Keratinocyte (primary cell): Measurements from ENCODE around the gene LAMA3. TPM values are rescaled to one million over a fixed set of nuclear protein-coding genes. Genes with fewer than 3 reads are reported as not detected.
A peak's percentile ranks its signal among the peaks of the same experiment; 100 is the strongest.

Experiments
- DNase-seq: peaks from one replicate; pipeline ENCODE4 v3.0.0-alpha.2; 2011; ENCODE audit warnings: low read depth, missing footprints, low spot score
- FAIRE-seq: peaks from 2 replicates; lab custom pipeline; 2011; peaks lifted over from hg19 to GRCh38; lab: Jason Lieb, UNC
- H2AFZ ChIP-seq: 2 replicates; pipeline ENCODE4 v1.6.0; 2012; ENCODE audit warnings: low read length, control low read depth, inconsistent platforms; ENCODE audit not compliant: control insufficient read depth
- H3K27ac ChIP-seq: 2 replicates; pipeline ENCODE4 v1.5.1; 2011; ENCODE audit warnings: low read length; ENCODE audit not compliant: control insufficient read depth, insufficient read depth
- H3K27me3 ChIP-seq: 3 replicates; pipeline ENCODE4 v1.6.0; 2011; ENCODE audit warnings: low read length; ENCODE audit not compliant: control insufficient read depth, insufficient read depth; ENCODE audit errors: extremely low read depth
- H3K36me3 ChIP-seq, 2 experiments: 2 replicates in 1 of 2; 3 replicates in 1 of 2; pipeline ENCODE4 v1.5.1; 2011; ENCODE audit warnings: low read length in 2 of 2, mild to moderate bottlenecking in 1 of 2; ENCODE audit not compliant: control insufficient read depth in 2 of 2, insufficient read depth in 2 of 2; ENCODE audit errors: extremely low read depth in 1 of 2
- H3K4me1 ChIP-seq: 3 replicates; pipeline ENCODE4 v1.5.1; 2011; ENCODE audit warnings: low read length; ENCODE audit not compliant: control insufficient read depth, insufficient read depth; ENCODE audit errors: extremely low read depth
- H3K4me2 ChIP-seq: 3 replicates; pipeline ENCODE4 v1.6.0; 2011; ENCODE audit warnings: low read depth, low read length; ENCODE audit not compliant: control insufficient read depth, insufficient read depth; ENCODE audit errors: extremely low read depth
- H3K4me3 ChIP-seq, 3 experiments: fragments of 200-600 bp in 1 of 3; sonication (generic) in 1 of 3; 2 replicates in 2 of 3; 3 replicates in 1 of 3; pipeline ENCODE4 v1.5.1; 2011 to 2016; ENCODE audit warnings: low read length in 3 of 3, mild to moderate bottlenecking in 3 of 3, control low read depth in 2 of 3, inconsistent platforms in 1 of 3, low read depth in 1 of 3, mixed read lengths in 1 of 3, mixed run types in 1 of 3, moderate library complexity in 1 of 3; ENCODE audit not compliant: control insufficient read depth in 2 of 3, insufficient read depth in 2 of 3; ENCODE audit errors: extremely low read depth in 1 of 3
- H3K79me2 ChIP-seq: 2 replicates; pipeline ENCODE4 v1.6.0; 2012; ENCODE audit warnings: low read length; ENCODE audit not compliant: control insufficient read depth, insufficient read depth
- H3K9ac ChIP-seq: 3 replicates; pipeline ENCODE4 v1.6.0; 2011; ENCODE audit warnings: low read length; ENCODE audit not compliant: control insufficient read depth, insufficient read depth; ENCODE audit errors: extremely low read depth
- H3K9me1 ChIP-seq: 3 replicates; pipeline ENCODE4 v1.6.0; 2011; ENCODE audit warnings: low read length; ENCODE audit not compliant: control insufficient read depth, insufficient read depth; ENCODE audit errors: extremely low read depth
- H3K9me3 ChIP-seq: 2 replicates; pipeline ENCODE4 v1.5.1; 2012; ENCODE audit warnings: low read depth, low read length; ENCODE audit not compliant: control insufficient read depth
- H4K20me1 ChIP-seq: 3 replicates; pipeline ENCODE4 v1.6.0; 2011; ENCODE audit warnings: low read length; ENCODE audit not compliant: control insufficient read depth, insufficient read depth; ENCODE audit errors: extremely low read depth
- EZH2 ChIP-seq: IDR thresholded peaks from one replicate; pipeline ENCODE4 v1.6.1; 2012; ENCODE audit warnings: inconsistent platforms, mild to moderate bottlenecking, low read length, moderate library complexity
- dilution Hi-C: fragments of 300-500 bp; cut with MboI; formaldehyde crosslinking; loops from one replicate; pipeline ENCODE4 v1.7.0; 2020; ENCODE audit warnings: low sequenced_read_pairs; ENCODE audit not compliant: extremely low pct_ligation_motif_present
- polyA plus RNA-seq, 5 experiments: library from polyadenylated mRNA; depleted of rRNA in 3 of 5; stranded (reverse) in 3 of 5; stranded (forward) in 1 of 5; unstranded in 1 of 5; fragments of >200 nt; gene quantifications; 1 replicate in 1 of 5; 2 replicates in 3 of 5; 3 replicates in 1 of 5; pipeline versions ENCODE4 v1.2.1 to v1.2.3, GENCODE V29; 2011 to 2012; ENCODE audit warnings: missing spikeins in 2 of 5, low read depth in 1 of 5, low replicate concordance in 1 of 5
- TF ChIP-seq, protein P1 (sequence below), 3 experiments: IDR thresholded peaks in 1 of 3; conservative IDR thresholded peaks in 1 of 3; optimal IDR thresholded peaks in 1 of 3; 2 replicates in 2 of 3; 3 replicates in 1 of 3; pipeline versions ENCODE3 to v1.5.1; 2011; ENCODE audit warnings: low read length in 3 of 3, mild to moderate bottlenecking in 3 of 3, moderate library complexity in 2 of 3, control low read depth in 1 of 3, inconsistent platforms in 1 of 3; ENCODE audit not compliant: insufficient read depth in 2 of 3; ENCODE audit errors: extremely low read depth in 1 of 3

LAMA3 gene
- polyA plus RNA-seq, 1 donor (not counting 4 experiments of a cell fraction or from before 2014, with no cell fraction given): 1,944 TPM

DNA sequence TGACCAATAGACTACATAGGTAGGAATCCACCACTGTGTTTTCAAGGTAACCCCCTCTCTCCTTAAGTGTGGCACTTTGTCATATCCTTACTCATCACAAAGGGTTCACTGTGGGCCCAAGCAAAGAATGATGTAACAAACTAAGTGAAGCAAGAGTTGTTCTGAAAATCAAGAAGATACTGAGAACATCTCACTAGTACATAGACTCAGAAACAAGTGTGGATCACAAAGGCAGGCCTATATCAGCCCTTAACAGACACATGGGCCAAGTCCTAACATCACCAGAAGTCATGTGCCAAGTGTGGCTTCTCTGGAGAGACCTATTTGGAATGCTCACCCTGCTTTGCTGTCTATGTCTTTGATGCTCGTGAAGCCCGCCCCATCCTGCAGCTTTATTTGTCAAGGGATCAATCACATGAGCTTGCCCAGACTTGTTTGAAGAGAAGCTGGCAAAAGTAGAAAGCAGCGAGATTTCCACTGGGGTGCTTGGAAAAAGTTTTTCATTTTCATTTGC is 194.1 kb downstream of the LAMA3 start:
- peaks cover 22 to 64% of the 10 kb centered on the region in 2 experiments for H3K36me3 ChIP-seq
- TF ChIP-seq, protein P1, sequence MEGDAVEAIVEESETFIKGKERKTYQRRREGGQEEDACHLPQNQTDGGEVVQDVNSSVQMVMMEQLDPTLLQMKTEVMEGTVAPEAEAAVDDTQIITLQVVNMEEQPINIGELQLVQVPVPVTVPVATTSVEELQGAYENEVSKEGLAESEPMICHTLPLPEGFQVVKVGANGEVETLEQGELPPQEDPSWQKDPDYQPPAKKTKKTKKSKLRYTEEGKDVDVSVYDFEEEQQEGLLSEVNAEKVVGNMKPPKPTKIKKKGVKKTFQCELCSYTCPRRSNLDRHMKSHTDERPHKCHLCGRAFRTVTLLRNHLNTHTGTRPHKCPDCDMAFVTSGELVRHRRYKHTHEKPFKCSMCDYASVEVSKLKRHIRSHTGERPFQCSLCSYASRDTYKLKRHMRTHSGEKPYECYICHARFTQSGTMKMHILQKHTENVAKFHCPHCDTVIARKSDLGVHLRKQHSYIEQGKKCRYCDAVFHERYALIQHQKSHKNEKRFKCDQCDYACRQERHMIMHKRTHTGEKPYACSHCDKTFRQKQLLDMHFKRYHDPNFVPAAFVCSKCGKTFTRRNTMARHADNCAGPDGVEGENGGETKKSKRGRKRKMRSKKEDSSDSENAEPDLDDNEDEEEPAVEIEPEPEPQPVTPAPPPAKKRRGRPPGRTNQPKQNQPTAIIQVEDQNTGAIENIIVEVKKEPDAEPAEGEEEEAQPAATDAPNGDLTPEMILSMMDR (optimal IDR thresholded peaks at IDR 0.05 in 1 of 3, IDR thresholded peaks at IDR 0.05 in 1 of 3, conservative IDR thresholded peaks at IDR 0.05 in 1 of 3; ENCODE audit: extremely low read depth in 1 of 3, insufficient read depth in 2 of 3, low read length in 3 of 3): no peak
- TF ChIP-seq EZH2: no peak
- peak overlapping the region; percentile 72 for H3K4me2 ChIP-seq
- peak overlapping the region; percentile 76 for H3K27ac ChIP-seq
- H3K9ac ChIP-seq: peak overlapping the region; percentile 55
- H3K27me3 ChIP-seq: no peaks in the 10 kb centered on the region
- peaks cover 27% of the 10 kb centered on the region for H4K20me1 ChIP-seq
- peaks cover 61% of the 10 kb centered on the region for H3K4me1 ChIP-seq
- DNase-seq (peak; percentile 53), FAIRE-seq (peak; percentile 79)
- dilution Hi-C loops: no loop called here
- peaks cover 7% of the 10 kb centered on the region for H3K9me1 ChIP-seq
- H3K4me3 ChIP-seq: no peak overlapping the region
- H3K79me2 ChIP-seq: peaks cover 44% of the 10 kb centered on the region
- H2AFZ ChIP-seq: no peak overlapping the region
- no peaks in the 10 kb centered on the region for H3K9me3 ChIP-seq

DNA sequence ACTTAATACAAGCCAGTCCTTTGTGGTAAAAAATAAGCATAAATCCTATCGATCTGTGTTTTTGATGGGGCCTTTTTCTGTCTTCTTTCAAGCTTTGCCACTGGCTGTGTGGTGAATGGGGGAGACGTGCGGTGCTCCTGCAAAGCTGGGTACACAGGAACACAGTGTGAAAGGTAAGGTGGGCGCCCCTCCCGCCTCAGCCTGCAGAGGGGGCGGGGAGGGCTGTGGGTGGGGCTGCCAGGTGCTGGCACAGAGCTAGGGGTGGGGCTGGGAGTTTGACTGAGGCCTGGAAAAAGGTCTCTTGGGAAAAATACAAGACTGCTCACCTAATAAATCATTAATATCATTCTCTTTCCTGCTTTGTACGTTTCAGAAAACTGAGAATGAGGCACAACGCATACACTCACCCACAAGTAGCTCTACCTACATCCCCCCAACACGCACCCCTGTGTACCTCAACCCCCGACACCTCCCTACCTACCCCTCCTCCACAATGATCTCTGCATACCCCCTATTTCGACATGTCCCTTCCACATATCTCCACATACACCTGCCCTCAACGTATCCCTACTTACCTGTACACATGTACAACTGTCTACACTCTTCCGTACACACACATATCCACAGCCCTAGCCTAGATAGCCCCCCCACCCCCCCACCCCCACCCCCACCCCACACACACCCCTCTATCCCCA is 195.6 kb downstream of the LAMA3 start:
- Histone ChIP-seq H3K27ac (peak overlapping the region; percentile 76), H3K4me3 (no peak overlapping the region), H3K4me1 (peaks cover 46% of the 10 kb centered on the region), H3K9me3 (no peaks in the 10 kb centered on the region), H3K4me2 (peak overlapping the region; percentile 72), H4K20me1 (peaks cover 15% of the 10 kb centered on the region), H3K79me2 (peaks cover 29% of the 10 kb centered on the region), H3K9ac (peak overlapping the region; percentile 13), H2AFZ (no peak overlapping the region), H3K9me1 (no peaks in the 10 kb centered on the region), H3K27me3 (no peaks in the 10 kb centered on the region), H3K36me3 (peaks cover 21 to 60% of the 10 kb centered on the region in 2 experiments)
- dilution Hi-C loops: no loop called here
- FAIRE-seq (no peak), DNase-seq (peak; percentile 50)
- no peak for TF ChIP-seq EZH2
- TF ChIP-seq, protein P1 (optimal IDR thresholded peaks at IDR 0.05 in 1 of 3, IDR thresholded peaks at IDR 0.05 in 1 of 3, conservative IDR thresholded peaks at IDR 0.05 in 1 of 3; ENCODE audit: extremely low read depth in 1 of 3, insufficient read depth in 2 of 3, low read length in 3 of 3): no peak
